Measurements from ENCODE around the gene OR5V1.

- TF ChIP-seq POLR2AphosphoS5 (IDR thresholded peaks at IDR 0.05; ENCODE audit: low read depth, low read length) (no peak), SIN3A (IDR thresholded peaks at IDR 0.05; ENCODE audit: borderline replicate concordance, insufficient read depth, low read length) (no peak), TAF1 (IDR thresholded peaks at IDR 0.05; ENCODE audit: borderline replicate concordance, insufficient read depth, low read length) (no peak), FOXP2 (optimal IDR thresholded peaks at IDR 0.05; ENCODE audit: borderline replicate concordance, extremely low read depth, extremely low read length, insufficient read depth) (no peak)
Measured at GRCh38 chr6:29319931-29320330, 48.7 kb downstream of the OR5V1 start.

Measured in PFSK-1 (cell line).